RPMI8226 (cell line): ENCODE data around the gene BTBD2.

Experiments used
- DNase-seq: peaks from one replicate; pipeline ENCODE4 v3.0.0-alpha.2; 2015

The BTBD2 gene

GRCh38 chr19:2050349-2050990 is 35.0 kb upstream of the BTBD2 start:
- DNase-seq: no peak

- peak; percentile 81 for DNase-seq
Measured at GRCh38 chr19:2049741-2050348, 34.3 kb upstream of the BTBD2 start.

GRCh38 chr19:2048959-2049740 is 33.6 kb upstream of the BTBD2 start:
- no peak for DNase-seq

GRCh38 chr19:2048104-2048958 is 32.8 kb upstream of the BTBD2 start:
- no peak for DNase-seq

GRCh38 chr19:2047449-2048103 is 32.1 kb upstream of the BTBD2 start:
- no peak for DNase-seq

- no peak for DNase-seq
Measured at GRCh38 chr19:2047076-2047448, 31.5 kb upstream of the BTBD2 start.

GRCh38 chr19:2046046-2046907 is 30.8 kb upstream of the BTBD2 start:
- DNase-seq: no peak

- DNase-seq: no peak
Measured at GRCh38 chr19:2045501-2046045, 30.1 kb upstream of the BTBD2 start.

GRCh38 chr19:2044709-2045500 is 29.4 kb upstream of the BTBD2 start:
- DNase-seq: no peak

GRCh38 chr19:2043961-2044708 is 28.6 kb upstream of the BTBD2 start:
- DNase-seq: no peak

- no peak for DNase-seq
Measured at GRCh38 chr19:2043251-2043641, 27.7 kb upstream of the BTBD2 start.

- DNase-seq: no peak
Measured at GRCh38 chr19:2042485-2043250, 27.2 kb upstream of the BTBD2 start.

GRCh38 chr19:2041683-2042484 is 26.4 kb upstream of the BTBD2 start:
- peak; percentile 98 for DNase-seq

GRCh38 chr19:2041433-2041682 is 25.8 kb upstream of the BTBD2 start:
- DNase-seq: no peak

- DNase-seq: no peak
Measured at GRCh38 chr19:2040647-2041432, 25.3 kb upstream of the BTBD2 start.

- no peak for DNase-seq
Measured at GRCh38 chr19:2039959-2040646, 24.6 kb upstream of the BTBD2 start.
